GM12801 (cell line): ENCODE results near the gene SLC2A9.

Experiments
- TF ChIP-seq, protein P1 (sequence below): IDR thresholded peaks from one replicate; pipeline ENCODE4 v1.5.1; 2011; ENCODE audit warnings: control low read depth; ENCODE audit not compliant: insufficient read length; ENCODE audit errors: extremely low read depth

Gene SLC2A9

DNA sequence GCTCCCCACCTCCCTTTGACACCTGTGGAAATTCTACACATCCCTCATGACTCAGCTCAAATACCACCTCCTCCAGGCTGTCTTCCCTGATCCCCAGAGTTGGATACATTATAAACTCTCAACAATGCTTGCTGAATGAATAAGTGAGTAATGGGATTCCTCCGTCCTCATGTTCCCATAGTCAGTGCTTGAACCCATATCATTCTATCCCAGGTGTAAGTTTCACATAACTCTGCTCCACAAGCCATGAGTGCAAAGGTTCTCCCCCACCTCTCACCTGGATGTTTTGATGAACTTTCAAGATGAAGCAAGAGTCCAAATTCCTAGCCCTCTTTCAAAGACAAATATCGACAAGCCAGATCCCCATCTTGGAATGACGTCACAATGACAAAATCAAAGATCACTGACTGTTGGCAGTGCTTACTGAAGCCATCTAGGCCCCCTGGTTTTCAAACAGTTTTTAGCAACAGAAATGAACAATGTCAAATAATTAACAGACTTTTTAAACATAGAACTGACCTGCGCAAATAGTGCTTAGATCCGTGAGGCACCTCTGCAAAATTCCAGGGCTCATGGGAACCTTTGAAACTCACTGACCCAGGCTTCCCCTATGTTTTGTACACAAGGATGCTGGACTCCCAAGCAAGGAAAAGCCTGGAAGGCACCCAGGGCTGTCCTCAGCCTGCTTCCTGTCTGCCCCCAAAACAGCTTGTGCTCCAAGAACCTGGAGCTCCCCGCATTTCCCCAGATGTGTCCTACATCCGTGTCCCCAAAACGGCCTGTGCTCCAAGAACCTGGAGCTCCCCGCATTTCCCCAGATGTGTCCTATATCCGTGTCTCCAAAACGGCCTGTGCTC lies 4.0 kb downstream of the SLC2A9 start:
- TF ChIP-seq, protein P1, sequence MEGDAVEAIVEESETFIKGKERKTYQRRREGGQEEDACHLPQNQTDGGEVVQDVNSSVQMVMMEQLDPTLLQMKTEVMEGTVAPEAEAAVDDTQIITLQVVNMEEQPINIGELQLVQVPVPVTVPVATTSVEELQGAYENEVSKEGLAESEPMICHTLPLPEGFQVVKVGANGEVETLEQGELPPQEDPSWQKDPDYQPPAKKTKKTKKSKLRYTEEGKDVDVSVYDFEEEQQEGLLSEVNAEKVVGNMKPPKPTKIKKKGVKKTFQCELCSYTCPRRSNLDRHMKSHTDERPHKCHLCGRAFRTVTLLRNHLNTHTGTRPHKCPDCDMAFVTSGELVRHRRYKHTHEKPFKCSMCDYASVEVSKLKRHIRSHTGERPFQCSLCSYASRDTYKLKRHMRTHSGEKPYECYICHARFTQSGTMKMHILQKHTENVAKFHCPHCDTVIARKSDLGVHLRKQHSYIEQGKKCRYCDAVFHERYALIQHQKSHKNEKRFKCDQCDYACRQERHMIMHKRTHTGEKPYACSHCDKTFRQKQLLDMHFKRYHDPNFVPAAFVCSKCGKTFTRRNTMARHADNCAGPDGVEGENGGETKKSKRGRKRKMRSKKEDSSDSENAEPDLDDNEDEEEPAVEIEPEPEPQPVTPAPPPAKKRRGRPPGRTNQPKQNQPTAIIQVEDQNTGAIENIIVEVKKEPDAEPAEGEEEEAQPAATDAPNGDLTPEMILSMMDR: no peak

DNA sequence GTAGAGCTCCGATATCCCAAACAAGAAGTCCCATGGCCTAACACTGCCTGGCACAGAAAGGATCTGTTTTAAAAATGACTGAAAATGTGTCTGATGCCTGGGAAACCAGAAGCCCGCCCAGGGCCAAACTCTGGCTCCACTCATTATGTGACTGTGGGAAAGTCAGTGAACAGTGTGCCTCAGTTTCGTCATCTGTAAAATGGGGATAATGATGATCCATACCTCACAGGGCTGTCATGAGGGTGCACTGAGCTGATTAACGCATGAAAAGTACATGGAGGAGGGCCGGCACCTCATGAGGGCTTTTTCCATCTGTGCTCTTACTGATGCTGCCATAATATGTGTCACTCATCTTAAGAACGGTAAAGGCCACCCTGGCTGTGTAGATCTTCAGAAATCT lies 5.1 kb downstream of the SLC2A9 start:
- TF ChIP-seq, protein P1: no peak

DNA sequence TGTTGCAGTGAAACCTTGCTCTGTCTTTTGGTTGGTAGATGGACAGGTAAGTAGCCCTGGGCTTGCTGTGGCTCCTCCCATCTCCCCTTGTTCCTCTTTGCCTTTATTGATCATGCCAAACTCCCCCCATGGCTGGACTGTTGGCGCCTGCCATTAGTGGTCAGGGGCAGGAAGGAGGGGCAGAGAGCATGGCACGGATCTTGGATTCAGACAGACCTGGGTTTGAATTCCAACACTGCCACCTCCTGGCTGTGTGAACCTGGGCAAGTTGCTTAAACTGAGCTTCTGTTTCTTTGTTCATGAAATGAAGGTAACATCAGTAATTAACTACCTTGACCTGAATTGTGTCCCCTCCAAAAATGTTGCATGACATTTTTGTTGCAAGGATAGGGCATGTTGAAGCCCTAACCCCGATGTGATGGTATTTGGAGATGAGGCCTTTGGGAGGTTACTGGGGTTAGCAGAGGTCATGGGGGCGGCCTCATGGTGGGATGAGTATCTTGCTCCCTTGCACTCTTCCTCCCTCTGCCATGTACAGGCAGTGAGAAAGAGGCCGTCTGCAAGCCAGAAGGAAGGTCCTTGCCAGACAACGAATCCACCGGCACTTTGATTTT lies 6.0 kb downstream of the SLC2A9 start:
- TF ChIP-seq, protein P1: peak; percentile 63

DNA sequence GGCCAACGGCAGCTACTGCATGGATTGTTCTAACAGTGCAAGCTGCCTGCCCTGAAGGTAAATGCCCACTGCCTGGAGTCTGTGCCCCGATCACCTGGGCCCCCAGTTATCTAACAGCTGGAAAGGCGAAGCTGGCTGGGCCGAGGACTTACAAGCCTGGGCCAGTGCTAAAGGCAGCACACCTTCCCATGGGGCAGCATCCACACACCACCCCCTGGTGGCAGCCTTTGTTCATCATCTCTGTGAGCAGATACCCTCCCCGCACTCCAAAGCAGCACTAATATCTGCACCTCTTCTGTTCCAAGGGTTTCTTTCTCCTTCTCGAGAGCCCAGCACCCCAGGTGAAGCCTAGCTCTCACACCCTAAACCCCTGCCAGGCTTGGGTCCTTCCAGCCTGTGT lies 7.6 kb downstream of the SLC2A9 start:
- TF ChIP-seq, protein P1: no peak

DNA sequence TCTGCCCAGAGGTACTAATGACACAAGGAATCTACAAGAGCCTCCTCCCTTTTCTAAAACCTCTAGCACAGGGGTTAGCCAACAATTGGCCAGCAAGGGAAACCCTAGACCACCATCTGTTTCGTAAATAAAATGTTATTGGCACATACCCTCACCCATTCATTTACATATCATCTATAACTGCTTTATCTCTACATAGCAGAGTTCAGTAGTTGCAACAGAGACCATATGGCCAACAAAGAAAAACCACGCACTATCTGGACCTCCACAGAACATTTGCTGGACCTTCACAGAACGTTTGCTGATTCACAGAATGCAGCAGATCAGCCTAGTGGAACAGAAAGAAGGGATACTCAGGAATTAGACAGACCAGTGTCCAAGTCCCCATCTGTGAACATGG lies 9.4 kb downstream of the SLC2A9 start:
- TF ChIP-seq, protein P1: no peak

DNA sequence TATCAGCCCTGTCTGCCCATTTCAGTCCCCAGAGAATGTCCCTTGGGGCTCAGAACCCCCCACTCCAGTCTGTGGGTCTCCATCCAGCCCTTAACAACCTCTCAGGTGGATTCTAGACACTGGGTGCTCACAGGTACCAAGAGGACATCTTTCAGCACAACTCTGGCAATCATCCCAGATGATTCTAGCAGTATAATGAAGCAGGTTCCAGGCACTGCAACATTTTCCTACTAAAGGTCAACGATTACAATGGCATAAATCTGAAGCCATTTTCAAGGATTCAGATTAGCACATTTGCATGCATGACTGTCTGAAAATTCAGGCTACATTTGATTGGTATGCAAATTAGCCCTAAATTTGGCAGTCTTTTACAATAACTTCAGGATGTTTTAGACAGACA lies 10.0 kb downstream of the SLC2A9 start:
- TF ChIP-seq, protein P1: no peak

DNA sequence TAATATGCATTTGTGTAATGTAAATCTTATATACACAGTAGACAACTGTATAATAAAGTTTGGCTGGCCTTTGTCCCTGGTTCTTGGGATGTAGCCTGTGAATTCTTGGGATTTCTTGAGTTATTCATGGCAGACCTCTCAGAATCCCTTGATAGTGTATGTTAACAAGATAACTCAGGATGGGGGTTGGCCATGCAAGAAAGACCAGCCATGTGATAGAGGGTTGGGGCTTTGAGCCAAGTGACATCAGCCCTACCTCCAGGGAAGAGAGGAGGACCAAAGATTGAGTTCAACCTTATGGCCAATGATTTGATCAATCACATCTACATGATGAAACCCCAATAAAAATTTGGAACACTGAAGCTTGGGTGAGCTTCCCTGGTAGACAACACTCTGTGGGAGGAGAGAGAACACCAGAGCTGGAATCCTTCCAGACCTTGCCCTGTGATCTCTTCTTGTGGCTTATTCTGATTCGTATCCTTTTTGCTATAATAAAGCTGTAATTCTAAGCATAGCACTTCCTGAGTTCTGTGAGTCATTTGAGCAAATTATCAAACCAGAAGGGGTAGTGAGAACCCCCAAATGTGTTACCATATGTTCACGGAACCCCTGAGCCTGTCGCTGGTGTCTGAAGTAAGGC lies 11.3 kb downstream of the SLC2A9 start:
- TF ChIP-seq, protein P1: no peak
